ENCODE measurements around the gene SUPT6H.

DNA sequence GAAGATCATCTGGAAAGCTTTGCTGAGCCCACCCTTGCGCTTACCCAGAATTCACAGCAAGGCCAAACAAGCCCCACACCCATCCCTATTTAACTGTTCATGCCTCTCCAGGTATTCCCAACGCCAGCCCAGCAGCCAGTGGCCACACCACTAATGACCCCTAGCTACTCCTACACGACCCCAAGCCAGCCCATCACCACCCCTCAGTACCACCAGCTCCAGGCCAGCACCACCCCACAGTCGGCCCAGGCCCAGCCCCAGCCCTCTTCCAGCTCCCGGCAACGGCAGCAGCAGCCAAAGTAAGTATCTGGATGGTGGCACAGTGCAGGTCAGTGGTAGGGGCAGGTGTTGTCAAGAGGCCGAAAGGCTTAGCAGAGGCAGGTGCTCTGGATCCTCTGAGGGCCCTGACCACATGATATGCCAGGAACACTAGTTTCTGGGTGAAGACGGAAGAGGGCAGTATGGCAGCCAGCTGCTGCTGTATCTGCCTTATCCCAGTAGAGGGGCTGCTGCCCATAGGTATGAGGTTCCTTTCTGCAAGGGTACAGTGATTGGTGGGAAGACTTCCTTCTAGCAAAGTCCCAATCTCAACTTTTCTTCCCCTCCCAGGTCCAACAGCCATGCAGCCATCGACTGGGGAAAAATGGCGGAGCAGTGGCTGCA lies 39.0 kb downstream of the SUPT6H start:
- no peak for TF ChIP-seq EZH2 (IDR thresholded peaks at IDR 0.05; ENCODE audit: low read length, missing control alignments)
- TF ChIP-seq, protein P1, sequence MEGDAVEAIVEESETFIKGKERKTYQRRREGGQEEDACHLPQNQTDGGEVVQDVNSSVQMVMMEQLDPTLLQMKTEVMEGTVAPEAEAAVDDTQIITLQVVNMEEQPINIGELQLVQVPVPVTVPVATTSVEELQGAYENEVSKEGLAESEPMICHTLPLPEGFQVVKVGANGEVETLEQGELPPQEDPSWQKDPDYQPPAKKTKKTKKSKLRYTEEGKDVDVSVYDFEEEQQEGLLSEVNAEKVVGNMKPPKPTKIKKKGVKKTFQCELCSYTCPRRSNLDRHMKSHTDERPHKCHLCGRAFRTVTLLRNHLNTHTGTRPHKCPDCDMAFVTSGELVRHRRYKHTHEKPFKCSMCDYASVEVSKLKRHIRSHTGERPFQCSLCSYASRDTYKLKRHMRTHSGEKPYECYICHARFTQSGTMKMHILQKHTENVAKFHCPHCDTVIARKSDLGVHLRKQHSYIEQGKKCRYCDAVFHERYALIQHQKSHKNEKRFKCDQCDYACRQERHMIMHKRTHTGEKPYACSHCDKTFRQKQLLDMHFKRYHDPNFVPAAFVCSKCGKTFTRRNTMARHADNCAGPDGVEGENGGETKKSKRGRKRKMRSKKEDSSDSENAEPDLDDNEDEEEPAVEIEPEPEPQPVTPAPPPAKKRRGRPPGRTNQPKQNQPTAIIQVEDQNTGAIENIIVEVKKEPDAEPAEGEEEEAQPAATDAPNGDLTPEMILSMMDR (conservative IDR thresholded peaks at IDR 0.05 in 1 of 2, IDR thresholded peaks at IDR 0.05 in 1 of 2; ENCODE audit: low read depth in 1 of 2, low read length in 2 of 2): no peak
